ENCODE results near the gene DUSP22. TPM values are rescaled to one million over a fixed set of nuclear protein-coding genes. Genes with fewer than 3 reads are reported as not detected.

The DUSP22 gene
- polyA plus RNA-seq, 1 experiment, result 9.8 TPM

GRCh38 chr6:316753-317038 is 24.4 kb downstream of the DUSP22 start:
- Histone ChIP-seq H3K27me3 (ENCODE audit: control insufficient read depth, insufficient read depth, low read length) (no peaks in the 10 kb centered on the region), H3K4me3 (ENCODE audit: low read depth, low read length) (no peak overlapping the region), H3K36me3 (ENCODE audit: control insufficient read depth, insufficient read depth, low read length) (no peaks in the 10 kb centered on the region; the same call in 1 of the 2 replicates)
- ChIA-PET CTCF (no interaction called here), POLR2A (no interaction called here)
- no peak for TF ChIP-seq CTCF (IDR thresholded peaks at IDR 0.05; ENCODE audit: insufficient read depth, low read depth, low read length)
- no peak for DNase-seq (ENCODE audit: low read depth)

- no peak for DNase-seq (ENCODE audit: low read depth)
- no peaks in the 10 kb centered on the region; the same call in 1 of the 2 replicates for H3K36me3 ChIP-seq (ENCODE audit: control insufficient read depth, insufficient read depth, low read length)
- ChIA-PET CTCF (no interaction called here), POLR2A (no interaction called here)
- no peaks in the 10 kb centered on the region for H3K27me3 ChIP-seq (ENCODE audit: control insufficient read depth, insufficient read depth, low read length)
- no peak for TF ChIP-seq CTCF (IDR thresholded peaks at IDR 0.05; ENCODE audit: insufficient read depth, low read depth, low read length)
- no peak overlapping the region for H3K4me3 ChIP-seq (ENCODE audit: low read depth, low read length)
Measured at GRCh38 chr6:317060-317447, 24.8 kb downstream of the DUSP22 start.

- DNase-seq (ENCODE audit: low read depth), result no peak
- H3K36me3 ChIP-seq (ENCODE audit: control insufficient read depth, insufficient read depth, low read length), result no peaks in the 10 kb centered on the region; the same call in 1 of the 2 replicates
- TF ChIP-seq CTCF (IDR thresholded peaks at IDR 0.05; ENCODE audit: insufficient read depth, low read depth, low read length), result no peak
- H3K4me3 ChIP-seq (ENCODE audit: low read depth, low read length), result no peak overlapping the region
- ChIA-PET POLR2A (no interaction called here), CTCF (no interaction called here)
- no peaks in the 10 kb centered on the region for H3K27me3 ChIP-seq (ENCODE audit: control insufficient read depth, insufficient read depth, low read length)
Measured at GRCh38 chr6:317448-318144, 25.3 kb downstream of the DUSP22 start.

GRCh38 chr6:318243-318890 is 26.1 kb downstream of the DUSP22 start:
- no peak overlapping the region for H3K4me3 ChIP-seq (ENCODE audit: low read depth, low read length)
- CTCF ChIA-PET, result no interaction called here
- H3K27me3 ChIP-seq (ENCODE audit: control insufficient read depth, insufficient read depth, low read length), result no peaks in the 10 kb centered on the region
- no peaks in the 10 kb centered on the region; the same call in 1 of the 2 replicates for H3K36me3 ChIP-seq (ENCODE audit: control insufficient read depth, insufficient read depth, low read length)
- DNase-seq (ENCODE audit: low read depth), result no peak
- no peak for TF ChIP-seq CTCF (IDR thresholded peaks at IDR 0.05; ENCODE audit: insufficient read depth, low read depth, low read length)
- POLR2A ChIA-PET, result no interaction called here

- Histone ChIP-seq H3K4me3 (ENCODE audit: low read depth, low read length) (no peak overlapping the region), H3K36me3 (ENCODE audit: control insufficient read depth, insufficient read depth, low read length) (no peaks in the 10 kb centered on the region; the same call in 1 of the 2 replicates), H3K27me3 (ENCODE audit: control insufficient read depth, insufficient read depth, low read length) (no peaks in the 10 kb centered on the region)
- no peak for TF ChIP-seq CTCF (IDR thresholded peaks at IDR 0.05; ENCODE audit: insufficient read depth, low read depth, low read length)
- ChIA-PET CTCF (interaction anchor here (0.9 kb wide), 1 partner anchor 22 kb away, joined by 3 read pairs; no protein-coding TSS in a partner anchor), POLR2A (no interaction called here)
- DNase-seq (ENCODE audit: low read depth), result no peak
Measured at GRCh38 chr6:319177-320131, 27.2 kb downstream of the DUSP22 start.

Data from BJ (cell line).